Vagina (tissue), 2 donors: Measurements from ENCODE around the gene CNTRL.

Experiments
- POLR2A ChIP-seq, 2 donors: fragments of 450-650 bp; IDR thresholded peaks; one replicate each; pipeline ENCODE4 v1.6.1; 2017; ENCODE audit warnings: antibody characterized with exemption in 2 of 2, mild to moderate bottlenecking in 2 of 2, moderate library complexity in 2 of 2
- POLR2AphosphoS5 ChIP-seq, 2 donors: sonication (generic); formaldehyde crosslinking; IDR thresholded peaks; one replicate each; pipeline ENCODE4 v1.9.0; 2017; ENCODE audit warnings: antibody characterized with exemption in 2 of 2, mild to moderate bottlenecking in 2 of 2, low read depth in 1 of 2; ENCODE audit not compliant: insufficient read depth in 1 of 2
- TF ChIP-seq, protein P1 (sequence below), 3 experiments: fragments of 450-650 bp in 2 of 3; fragments of 200-600 bp in 1 of 3; sonication (generic) in 1 of 3; IDR thresholded peaks; one replicate each; pipeline ENCODE4 v1.5.1; 2017 to 2019; ENCODE audit warnings: antibody characterized with exemption in 3 of 3, mild to moderate bottlenecking in 2 of 3, moderate library complexity in 2 of 3

DNA sequence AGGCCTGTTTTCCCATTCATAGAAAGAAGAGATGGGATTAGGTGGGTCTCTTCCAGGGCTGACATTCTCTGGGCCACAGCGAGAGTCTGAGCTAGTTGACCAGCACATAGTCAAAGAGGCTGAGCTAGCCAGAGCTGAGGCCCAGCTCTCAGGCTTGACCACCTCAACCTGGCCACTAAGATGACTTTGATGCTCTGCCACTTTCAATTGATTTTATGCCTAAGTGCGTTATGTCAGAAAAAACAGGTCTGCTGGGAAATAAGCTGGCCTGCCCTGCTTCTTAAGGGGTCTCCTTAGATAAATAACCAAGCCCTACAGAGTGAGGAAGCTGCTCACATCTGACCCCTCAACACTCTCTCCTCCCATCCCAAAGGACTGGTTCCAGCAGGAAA is 146.9 kb downstream of the CNTRL start:
- TF ChIP-seq, protein P1, sequence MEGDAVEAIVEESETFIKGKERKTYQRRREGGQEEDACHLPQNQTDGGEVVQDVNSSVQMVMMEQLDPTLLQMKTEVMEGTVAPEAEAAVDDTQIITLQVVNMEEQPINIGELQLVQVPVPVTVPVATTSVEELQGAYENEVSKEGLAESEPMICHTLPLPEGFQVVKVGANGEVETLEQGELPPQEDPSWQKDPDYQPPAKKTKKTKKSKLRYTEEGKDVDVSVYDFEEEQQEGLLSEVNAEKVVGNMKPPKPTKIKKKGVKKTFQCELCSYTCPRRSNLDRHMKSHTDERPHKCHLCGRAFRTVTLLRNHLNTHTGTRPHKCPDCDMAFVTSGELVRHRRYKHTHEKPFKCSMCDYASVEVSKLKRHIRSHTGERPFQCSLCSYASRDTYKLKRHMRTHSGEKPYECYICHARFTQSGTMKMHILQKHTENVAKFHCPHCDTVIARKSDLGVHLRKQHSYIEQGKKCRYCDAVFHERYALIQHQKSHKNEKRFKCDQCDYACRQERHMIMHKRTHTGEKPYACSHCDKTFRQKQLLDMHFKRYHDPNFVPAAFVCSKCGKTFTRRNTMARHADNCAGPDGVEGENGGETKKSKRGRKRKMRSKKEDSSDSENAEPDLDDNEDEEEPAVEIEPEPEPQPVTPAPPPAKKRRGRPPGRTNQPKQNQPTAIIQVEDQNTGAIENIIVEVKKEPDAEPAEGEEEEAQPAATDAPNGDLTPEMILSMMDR (IDR thresholded peaks at IDR 0.05) = no peak
- no peak for TF ChIP-seq POLR2A (IDR thresholded peaks at IDR 0.05)
- TF ChIP-seq POLR2AphosphoS5 (IDR thresholded peaks at IDR 0.05; ENCODE audit: insufficient read depth in 1 of 2, low read depth in 1 of 2) = no peak
